HepG2 (cell line): Measurements from ENCODE around the gene SLC45A2. TPM values are rescaled to one million over a fixed set of nuclear protein-coding genes. Genes with fewer than 3 reads are reported as not detected.

ENCODE experiments used
- CHD4 ChIP-seq: fragments of 200-600 bp; sonication (generic); IDR thresholded peaks from 2 replicates; pipeline ENCODE4 v1.7.0; 2017; ENCODE audit warnings: mild to moderate bottlenecking, low read length, borderline replicate concordance
- ETV5 ChIP-seq: IDR thresholded peaks from 2 replicates; pipeline ENCODE4 v1.6.1; 2018; ENCODE audit warnings: missing biosample characterization, missing genetic modification reagents, inconsistent platforms, borderline replicate concordance
- FOXK1 ChIP-seq: sonication (generic); formaldehyde crosslinking; IDR thresholded peaks from 2 replicates; pipeline ENCODE4 v1.4.0; 2020; ENCODE audit warnings: low read depth, missing genetic modification reagents, borderline replicate concordance
- FOXK2 ChIP-seq: fragments of 450-650 bp; IDR thresholded peaks from 2 replicates; pipeline ENCODE4 v1.6.1; 2016
- HDAC2 ChIP-seq: sonication (generic); formaldehyde crosslinking; IDR thresholded peaks from 2 replicates; pipeline ENCODE4 v1.4.0; 2020; ENCODE audit warnings: missing genetic modification reagents
- NCOA2 ChIP-seq: sonication (generic); formaldehyde crosslinking; IDR thresholded peaks from 2 replicates; pipeline ENCODE4 v1.8.0; 2022; ENCODE audit warnings: inconsistent platforms
- NR2F1 ChIP-seq, 2 experiments: fragments of 450-650 bp in 1 of 2; formaldehyde crosslinking in 1 of 2; IDR thresholded peaks; 2 replicates each; pipeline versions ENCODE4 v1.5.0 to v1.6.1; 2016 to 2020; ENCODE audit warnings: mild to moderate bottlenecking in 1 of 2, missing compliant biosample characterization in 1 of 2, missing genetic modification reagents in 1 of 2, moderate library complexity in 1 of 2
- PAXIP1 ChIP-seq: sonication (generic); formaldehyde crosslinking; conservative IDR thresholded peaks from 2 replicates; pipeline ENCODE4 v1.4.0; 2020; ENCODE audit warnings: mild to moderate bottlenecking, missing genetic modification reagents, moderate library complexity
- SAFB2 ChIP-seq: sonication (generic); formaldehyde crosslinking; IDR thresholded peaks from 2 replicates; pipeline ENCODE4 v1.5.1; 2020; ENCODE audit warnings: missing genetic modification reagents, low read depth, mild to moderate bottlenecking, borderline replicate concordance
- XRCC5 ChIP-seq: fragments of 200-400 bp; formaldehyde crosslinking; optimal IDR thresholded peaks from 2 replicates; pipeline ENCODE3; 2017; ENCODE audit warnings: mild to moderate bottlenecking, low read length
- ZBTB20 ChIP-seq: sonication (generic); formaldehyde crosslinking; IDR thresholded peaks from 2 replicates; pipeline ENCODE4 v1.8.1; 2023; ENCODE audit warnings: missing genetic modification reagents, low read depth, mild to moderate bottlenecking, borderline replicate concordance
- ZFP62 ChIP-seq: sonication (generic); formaldehyde crosslinking; IDR thresholded peaks from 2 replicates; pipeline ENCODE4 v1.4.0; 2020; ENCODE audit warnings: missing genetic modification reagents
- ZFYVE20 ChIP-seq: sonication (generic); formaldehyde crosslinking; IDR thresholded peaks from 2 replicates; pipeline ENCODE4 v1.8.0; 2023; ENCODE audit warnings: low read depth, mild to moderate bottlenecking, moderate library complexity, missing genetic modification reagents, borderline replicate concordance
- ZNF703 ChIP-seq: sonication (generic); formaldehyde crosslinking; IDR thresholded peaks from 2 replicates; pipeline ENCODE4 v1.5.1; 2020; ENCODE audit warnings: missing genetic modification reagents, mild to moderate bottlenecking, moderate library complexity, borderline replicate concordance
- polyA plus RNA-seq, 8 experiments: library from polyadenylated mRNA; depleted of rRNA in 3 of 8; stranded (reverse) in 7 of 8; unstranded in 1 of 8; fragments of >200 nt; fragmentation: Illumina TruSeq in 4 of 8; extraction: Trizol in 4 of 8; gene quantifications; 2 replicates each; pipeline versions ENCODE4 v1.2.1 to v1.2.3, GENCODE V29; 2011 to 2016; ENCODE audit warnings: low read depth in 4 of 8, missing spikeins in 1 of 8, mixed read lengths in 1 of 8; ENCODE audit not compliant: insufficient read depth in 1 of 8
- total RNA-seq, 5 experiments: library from RNA; depleted of rRNA; stranded (reverse); fragments of >200 nt; fragmentation: Illumina TruSeq; extraction: Trizol; gene quantifications; 2 replicates each; pipeline ENCODE4 v1.2.3, GENCODE V29; 2016; ENCODE audit warnings: low read depth in 1 of 5
- TF ChIP-seq, protein P1 (sequence below): fragments of 450-650 bp; IDR thresholded peaks from 2 replicates; pipeline ENCODE4 v1.6.1; 2017; ENCODE audit warnings: mild to moderate bottlenecking
- TF ChIP-seq, protein P2 (sequence below): sonication (generic); formaldehyde crosslinking; IDR thresholded peaks from 2 replicates; pipeline ENCODE4 v1.4.0; 2020; ENCODE audit warnings: missing genetic modification reagents, borderline replicate concordance

SLC45A2 gene
- total and polyA plus RNA-seq, 2 of the 13 experiments (the other 11 are each of a cell fraction or from before 2014, with no cell fraction given) = 0.22 to 0.24 TPM

DNA sequence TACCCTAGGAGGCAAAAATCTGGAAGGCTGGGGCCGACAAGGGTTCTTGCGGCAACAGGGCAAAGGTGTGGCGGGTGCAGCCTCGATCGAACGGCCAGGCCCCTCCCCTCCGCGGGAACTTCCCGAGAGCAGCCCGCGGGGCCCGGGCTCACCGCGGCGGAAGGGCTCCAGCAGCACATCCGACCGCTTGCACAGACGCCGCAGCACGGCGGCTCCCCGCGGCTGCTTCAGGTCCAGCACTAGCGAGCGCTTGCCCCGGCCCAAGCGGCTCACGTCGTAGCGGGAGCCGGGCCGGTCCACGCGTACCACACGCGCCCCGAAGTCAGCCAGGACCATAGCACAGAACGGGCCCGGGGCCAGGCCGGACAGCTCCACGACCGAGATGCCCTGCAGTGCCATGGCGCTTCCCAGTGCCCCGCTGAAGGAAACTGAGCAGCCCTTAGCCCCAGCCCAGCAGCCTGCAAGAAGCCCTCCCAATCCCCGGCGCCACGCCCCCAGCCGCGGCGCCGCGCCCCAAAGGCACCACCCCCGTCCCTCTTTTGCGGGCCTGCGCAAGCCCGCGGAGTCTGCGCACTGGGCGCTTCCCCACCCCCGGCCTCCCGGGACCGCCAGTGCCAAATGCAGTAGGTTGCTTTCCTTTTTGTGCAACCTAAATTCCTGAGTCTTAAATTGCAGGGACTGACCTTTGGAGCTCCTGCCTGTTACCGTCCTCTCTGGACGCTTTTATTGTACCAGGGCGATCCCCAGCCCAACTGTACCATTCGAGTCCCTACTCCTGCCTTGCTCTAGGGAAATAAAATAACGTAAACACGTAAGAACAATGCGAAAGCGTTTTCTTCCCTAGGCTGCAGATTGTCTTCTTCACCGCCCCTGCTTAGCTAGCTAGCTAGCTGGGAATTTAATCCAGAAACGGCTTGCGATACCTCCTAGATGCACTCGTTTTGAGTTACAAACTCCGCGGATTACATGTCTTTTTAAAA lies 23.4 kb upstream of the SLC45A2 start, which contains the start of gene AMACR (continued):
- TF ChIP-seq ZBTB20 (CRISPR knock-in tag) (peak; percentile 66; the same call in 1 of the 2 replicates), ZFYVE20 (CRISPR knock-in tag) (0 out of 2 replicates have a peak, but pooled peaks have one; percentile 68), PAXIP1 (CRISPR knock-in tag) (peak; percentile 86), ZNF703 (CRISPR knock-in tag) (peak; percentile 85), ZFP62 (CRISPR knock-in tag) (no peak), SAFB2 (CRISPR knock-in tag) (peak; percentile 26; the same call in 1 of the 2 replicates), HDAC2 (CRISPR knock-in tag) (peak; percentile 56; the same call in 1 of the 2 replicates), NCOA2 (CRISPR knock-in tag) (peak; percentile 43; the same call in 1 of the 2 replicates), NR2F1 (CRISPR knock-in tag; IDR thresholded peaks at IDR 0.05) (0 out of 4 replicates have a peak, but pooled peaks of 1 of the 2 experiments have one; percentile 42), ETV5 (CRISPR knock-in tag) (peak; percentile 49), FOXK1 (CRISPR knock-in tag) (peak; percentile 43; the same call in 1 of the 2 replicates), XRCC5 (peak; percentile 53), FOXK2 (peak; percentile 41; the same call in 1 of the 2 replicates), CHD4 (no peak)
- TF ChIP-seq, protein P1, sequence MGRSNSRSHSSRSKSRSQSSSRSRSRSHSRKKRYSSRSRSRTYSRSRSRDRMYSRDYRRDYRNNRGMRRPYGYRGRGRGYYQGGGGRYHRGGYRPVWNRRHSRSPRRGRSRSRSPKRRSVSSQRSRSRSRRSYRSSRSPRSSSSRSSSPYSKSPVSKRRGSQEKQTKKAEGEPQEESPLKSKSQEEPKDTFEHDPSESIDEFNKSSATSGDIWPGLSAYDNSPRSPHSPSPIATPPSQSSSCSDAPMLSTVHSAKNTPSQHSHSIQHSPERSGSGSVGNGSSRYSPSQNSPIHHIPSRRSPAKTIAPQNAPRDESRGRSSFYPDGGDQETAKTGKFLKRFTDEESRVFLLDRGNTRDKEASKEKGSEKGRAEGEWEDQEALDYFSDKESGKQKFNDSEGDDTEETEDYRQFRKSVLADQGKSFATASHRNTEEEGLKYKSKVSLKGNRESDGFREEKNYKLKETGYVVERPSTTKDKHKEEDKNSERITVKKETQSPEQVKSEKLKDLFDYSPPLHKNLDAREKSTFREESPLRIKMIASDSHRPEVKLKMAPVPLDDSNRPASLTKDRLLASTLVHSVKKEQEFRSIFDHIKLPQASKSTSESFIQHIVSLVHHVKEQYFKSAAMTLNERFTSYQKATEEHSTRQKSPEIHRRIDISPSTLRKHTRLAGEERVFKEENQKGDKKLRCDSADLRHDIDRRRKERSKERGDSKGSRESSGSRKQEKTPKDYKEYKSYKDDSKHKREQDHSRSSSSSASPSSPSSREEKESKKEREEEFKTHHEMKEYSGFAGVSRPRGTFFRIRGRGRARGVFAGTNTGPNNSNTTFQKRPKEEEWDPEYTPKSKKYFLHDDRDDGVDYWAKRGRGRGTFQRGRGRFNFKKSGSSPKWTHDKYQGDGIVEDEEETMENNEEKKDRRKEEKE = no peak
- TF ChIP-seq, protein P2, sequence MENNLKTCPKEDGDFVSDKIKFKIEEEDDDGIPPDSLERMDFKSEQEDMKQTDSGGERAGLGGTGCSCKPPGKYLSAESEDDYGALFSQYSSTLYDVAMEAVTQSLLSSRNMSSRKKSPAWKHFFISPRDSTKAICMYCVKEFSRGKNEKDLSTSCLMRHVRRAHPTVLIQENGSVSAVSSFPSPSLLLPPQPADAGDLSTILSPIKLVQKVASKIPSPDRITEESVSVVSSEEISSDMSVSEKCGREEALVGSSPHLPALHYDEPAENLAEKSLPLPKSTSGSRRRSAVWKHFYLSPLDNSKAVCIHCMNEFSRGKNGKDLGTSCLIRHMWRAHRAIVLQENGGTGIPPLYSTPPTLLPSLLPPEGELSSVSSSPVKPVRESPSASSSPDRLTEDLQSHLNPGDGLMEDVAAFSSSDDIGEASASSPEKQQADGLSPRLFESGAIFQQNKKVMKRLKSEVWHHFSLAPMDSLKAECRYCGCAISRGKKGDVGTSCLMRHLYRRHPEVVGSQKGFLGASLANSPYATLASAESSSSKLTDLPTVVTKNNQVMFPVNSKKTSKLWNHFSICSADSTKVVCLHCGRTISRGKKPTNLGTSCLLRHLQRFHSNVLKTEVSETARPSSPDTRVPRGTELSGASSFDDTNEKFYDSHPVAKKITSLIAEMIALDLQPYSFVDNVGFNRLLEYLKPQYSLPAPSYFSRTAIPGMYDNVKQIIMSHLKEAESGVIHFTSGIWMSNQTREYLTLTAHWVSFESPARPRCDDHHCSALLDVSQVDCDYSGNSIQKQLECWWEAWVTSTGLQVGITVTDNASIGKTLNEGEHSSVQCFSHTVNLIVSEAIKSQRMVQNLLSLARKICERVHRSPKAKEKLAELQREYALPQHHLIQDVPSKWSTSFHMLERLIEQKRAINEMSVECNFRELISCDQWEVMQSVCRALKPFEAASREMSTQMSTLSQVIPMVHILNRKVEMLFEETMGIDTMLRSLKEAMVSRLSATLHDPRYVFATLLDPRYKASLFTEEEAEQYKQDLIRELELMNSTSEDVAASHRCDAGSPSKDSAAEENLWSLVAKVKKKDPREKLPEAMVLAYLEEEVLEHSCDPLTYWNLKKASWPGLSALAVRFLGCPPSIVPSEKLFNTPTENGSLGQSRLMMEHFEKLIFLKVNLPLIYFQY = peak; percentile 83
